HFFc6 (cell line): Measurements from ENCODE around the gene SORCS3. TPM values are rescaled to one million over a fixed set of nuclear protein-coding genes. Genes with fewer than 3 reads are reported as not detected.

Experiments used
- DNase-seq: peaks from one replicate; pipeline ENCODE4 v3.0.0-alpha.2; 2018
- H3K27ac Mint-ChIP-seq: 2 replicates; pipeline ENCODE4 v1.8.0; 2020; ENCODE audit warnings: mild to moderate bottlenecking, mixed read lengths
- H3K27me3 Mint-ChIP-seq: 2 replicates; pipeline ENCODE4 v1.8.0; 2021; ENCODE audit warnings: mild to moderate bottlenecking, moderate library complexity, mixed read lengths; ENCODE audit not compliant: insufficient read depth
- H3K36me3 Mint-ChIP-seq: 2 replicates; pipeline ENCODE4 v1.8.0; 2021; ENCODE audit warnings: low read depth, mixed read lengths
- H3K4me1 Mint-ChIP-seq: 2 replicates; pipeline ENCODE4 v1.8.0; 2020; ENCODE audit warnings: low read depth, mixed read lengths
- H3K4me3 Mint-ChIP-seq: 2 replicates; pipeline ENCODE4 v1.8.0; 2020; ENCODE audit warnings: mild to moderate bottlenecking, moderate library complexity, mixed read lengths
- H3K9me3 Mint-ChIP-seq: 2 replicates; pipeline ENCODE4 v1.8.0; 2020; ENCODE audit warnings: mild to moderate bottlenecking, mixed read lengths
- CTCF ChIP-seq: fragments of 200-600 bp; sonication (generic); IDR thresholded peaks from 2 replicates; pipeline ENCODE4 v1.5.0; 2021; ENCODE audit warnings: antibody characterized with exemption, mild to moderate bottlenecking
- total RNA-seq, 6 experiments: library from RNA; stranded (reverse); fragmentation: NEBNext Ultra II Directional; extraction: Animal tissue kit (Norgen Biotek cat#: 25700); gene quantifications; 2 replicates in 1 of 6; 3 replicates in 5 of 6; pipeline ENCODE4 v1.2.3, GENCODE V29; 2021

SORCS3 gene
- total RNA-seq, 6 experiments from 2014 or later = not detected

- no peak for TF ChIP-seq CTCF
- Mint-ChIP-seq H3K27ac (no peak overlapping the region), H3K4me3 (no peak overlapping the region), H3K36me3 (no peaks in the 10 kb centered on the region), H3K9me3 (peaks cover 69% of the 10 kb centered on the region), H3K4me1 (no peaks in the 10 kb centered on the region), H3K27me3 (no peaks in the 10 kb centered on the region; the same call in 1 of the 2 replicates)
- DNase-seq = no peak
Observed at GRCh38 chr10:104989880-104990279, 348.8 kb downstream of the SORCS3 start.

GRCh38 chr10:104993085-104993484 lies 352.0 kb downstream of the SORCS3 start:
- TF ChIP-seq CTCF = no peak
- H3K27ac Mint-ChIP-seq = no peak overlapping the region
- H3K27me3 Mint-ChIP-seq = no peaks in the 10 kb centered on the region; the same call in 1 of the 2 replicates
- no peak for DNase-seq
- H3K4me3 Mint-ChIP-seq = no peak overlapping the region
- peaks cover 67% of the 10 kb centered on the region for H3K9me3 Mint-ChIP-seq
- no peaks in the 10 kb centered on the region for H3K4me1 Mint-ChIP-seq
- H3K36me3 Mint-ChIP-seq = no peaks in the 10 kb centered on the region

GRCh38 chr10:105001269-105001668 lies 360.2 kb downstream of the SORCS3 start:
- no peak for DNase-seq
- Mint-ChIP-seq H3K27me3 (no peaks in the 10 kb centered on the region), H3K27ac (no peak overlapping the region), H3K4me3 (no peak overlapping the region), H3K4me1 (no peaks in the 10 kb centered on the region), H3K9me3 (peaks cover 34% of the 10 kb centered on the region), H3K36me3 (no peaks in the 10 kb centered on the region; the same call in 1 of the 2 replicates)
- TF ChIP-seq CTCF = no peak

GRCh38 chr10:105010411-105011121 lies 369.5 kb downstream of the SORCS3 start:
- H3K27me3 Mint-ChIP-seq = no peaks in the 10 kb centered on the region
- DNase-seq = no peak
- H3K36me3 Mint-ChIP-seq = no peaks in the 10 kb centered on the region; the same call in 1 of the 2 replicates
- peaks cover 61% of the 10 kb centered on the region for H3K9me3 Mint-ChIP-seq
- H3K27ac Mint-ChIP-seq = no peak overlapping the region
- no peak overlapping the region for H3K4me3 Mint-ChIP-seq
- no peaks in the 10 kb centered on the region for H3K4me1 Mint-ChIP-seq
- no peak for TF ChIP-seq CTCF

- no peak for DNase-seq
- TF ChIP-seq CTCF = no peak
- H3K27ac Mint-ChIP-seq = no peak overlapping the region
- H3K4me1 Mint-ChIP-seq = no peaks in the 10 kb centered on the region
- no peaks in the 10 kb centered on the region for H3K27me3 Mint-ChIP-seq
- H3K36me3 Mint-ChIP-seq = no peaks in the 10 kb centered on the region
- peaks cover 47% of the 10 kb centered on the region for H3K9me3 Mint-ChIP-seq
- H3K4me3 Mint-ChIP-seq = no peak overlapping the region
Observed at GRCh38 chr10:105017116-105017515, 376.0 kb downstream of the SORCS3 start.
